SJCRH30 (cell line): ENCODE measurements around the gene HMG20B. TPM values are rescaled to one million over a fixed set of nuclear protein-coding genes. Genes with fewer than 3 reads are reported as not detected.
"Not testable (repeated sequence)": the region's sequence is repeated elsewhere in the genome, so short reads cannot be mapped to it uniquely, and the experiment has no call there.

Experiments
- DNase-seq, 2 experiments: peaks; one replicate each; pipeline ENCODE4 v3.0.0-alpha.2; 2015 to 2020
- H3K27ac ChIP-seq: fragments of 250-450 bp; sonication (Bioruptor Pico); 2 replicates; pipeline ENCODE4 v1.5.1; 2020; ENCODE audit warnings: mild to moderate bottlenecking, moderate library complexity
- H3K27me3 ChIP-seq: fragments of 250-450 bp; sonication (Bioruptor Pico); 2 replicates; pipeline ENCODE4 v1.5.1; 2020; ENCODE audit warnings: mild to moderate bottlenecking, moderate library complexity
- H3K36me3 ChIP-seq: fragments of 250-450 bp; sonication (Bioruptor Pico); 2 replicates; pipeline ENCODE4 v1.5.1; 2020; ENCODE audit warnings: mild to moderate bottlenecking, moderate library complexity
- H3K4me1 ChIP-seq: fragments of 250-450 bp; sonication (Bioruptor Pico); 2 replicates; pipeline ENCODE4 v1.5.1; 2020; ENCODE audit warnings: mild to moderate bottlenecking, moderate library complexity
- H3K4me3 ChIP-seq: fragments of 250-450 bp; sonication (Bioruptor Pico); 2 replicates; pipeline ENCODE4 v1.5.1; 2020; ENCODE audit warnings: mild to moderate bottlenecking, moderate library complexity
- H3K9me3 ChIP-seq: fragments of 250-450 bp; sonication (Bioruptor Pico); replicated peaks from 2 replicates; pipeline ENCODE4 v1.5.1; 2020; ENCODE audit warnings: mild to moderate bottlenecking, moderate library complexity
- total RNA-seq: library from RNA; depleted of rRNA; stranded (reverse); fragments of >200 nt; shearing (Covaris generic); gene quantifications from 2 replicates; pipeline ENCODE4 v1.2.3, GENCODE V29; 2014

The HMG20B gene
- total RNA-seq, 1 experiment from 2014 or later = 48.0 TPM

DNA sequence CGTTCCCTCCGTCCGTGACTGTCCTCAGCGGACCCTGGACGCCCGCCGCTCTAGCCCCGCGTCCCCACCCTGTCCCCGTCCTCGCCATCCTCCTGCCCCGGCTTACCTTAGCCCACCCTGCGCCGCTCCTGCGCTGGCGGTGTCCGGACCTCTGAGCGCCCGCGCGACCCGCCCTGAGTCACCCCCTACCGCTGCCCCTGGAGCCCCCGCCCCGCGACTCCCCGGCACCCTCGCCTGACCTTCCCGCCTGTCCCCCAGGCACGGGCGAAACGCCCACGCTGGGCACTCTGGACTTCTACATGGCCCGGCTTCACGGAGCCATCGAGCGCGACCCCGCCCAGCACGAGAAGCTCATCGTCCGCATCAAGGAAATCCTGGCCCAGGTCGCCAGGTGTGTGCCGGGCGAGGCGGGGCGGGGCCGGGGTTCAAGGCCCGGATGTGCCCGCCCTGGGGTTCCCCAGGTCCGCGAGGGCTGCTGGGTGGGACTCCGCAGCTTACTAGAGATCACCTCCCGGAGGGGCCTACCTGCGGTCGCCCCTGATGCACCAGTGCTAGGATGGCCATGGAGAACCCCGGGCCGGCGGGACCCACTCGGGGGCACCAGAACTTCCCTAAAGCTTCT, 5.1 kb downstream of the HMG20B start:
- H3K9me3 ChIP-seq = no peaks in the 10 kb centered on the region
- H3K36me3 ChIP-seq = peaks cover 23% of the 10 kb centered on the region
- H3K27me3 ChIP-seq = no peaks in the 10 kb centered on the region
- no peaks in the 10 kb centered on the region for H3K4me1 ChIP-seq
- H3K27ac ChIP-seq = no peak overlapping the region
- H3K4me3 ChIP-seq = no peak overlapping the region
- no peak for DNase-seq

DNA sequence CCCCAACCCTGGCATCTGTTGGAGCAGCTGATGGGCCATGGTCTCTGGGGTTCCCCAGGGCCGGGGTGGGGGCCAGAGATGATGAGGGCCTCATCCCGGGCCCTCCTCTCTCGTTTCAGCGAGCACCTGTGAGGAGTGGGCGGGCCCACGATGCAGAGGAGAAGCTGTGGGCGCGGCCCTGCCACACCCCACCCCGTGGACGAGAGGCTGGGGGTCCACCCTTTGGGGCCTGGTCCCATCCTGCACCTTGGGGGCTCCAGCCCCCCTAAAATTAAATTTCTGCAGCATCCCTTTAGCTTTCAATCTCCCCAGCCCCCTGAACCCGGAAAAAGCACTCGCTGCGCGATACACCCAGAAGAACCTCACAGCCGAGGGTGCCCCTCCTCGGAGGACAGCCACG, 5.6 kb downstream of the HMG20B start:
- Histone ChIP-seq H3K27me3 (no peaks in the 10 kb centered on the region), H3K36me3 (peaks cover 23% of the 10 kb centered on the region), H3K4me3 (no peak overlapping the region), H3K9me3 (no peaks in the 10 kb centered on the region), H3K27ac (no peak overlapping the region), H3K4me1 (no peaks in the 10 kb centered on the region)
- no peak for DNase-seq

DNA sequence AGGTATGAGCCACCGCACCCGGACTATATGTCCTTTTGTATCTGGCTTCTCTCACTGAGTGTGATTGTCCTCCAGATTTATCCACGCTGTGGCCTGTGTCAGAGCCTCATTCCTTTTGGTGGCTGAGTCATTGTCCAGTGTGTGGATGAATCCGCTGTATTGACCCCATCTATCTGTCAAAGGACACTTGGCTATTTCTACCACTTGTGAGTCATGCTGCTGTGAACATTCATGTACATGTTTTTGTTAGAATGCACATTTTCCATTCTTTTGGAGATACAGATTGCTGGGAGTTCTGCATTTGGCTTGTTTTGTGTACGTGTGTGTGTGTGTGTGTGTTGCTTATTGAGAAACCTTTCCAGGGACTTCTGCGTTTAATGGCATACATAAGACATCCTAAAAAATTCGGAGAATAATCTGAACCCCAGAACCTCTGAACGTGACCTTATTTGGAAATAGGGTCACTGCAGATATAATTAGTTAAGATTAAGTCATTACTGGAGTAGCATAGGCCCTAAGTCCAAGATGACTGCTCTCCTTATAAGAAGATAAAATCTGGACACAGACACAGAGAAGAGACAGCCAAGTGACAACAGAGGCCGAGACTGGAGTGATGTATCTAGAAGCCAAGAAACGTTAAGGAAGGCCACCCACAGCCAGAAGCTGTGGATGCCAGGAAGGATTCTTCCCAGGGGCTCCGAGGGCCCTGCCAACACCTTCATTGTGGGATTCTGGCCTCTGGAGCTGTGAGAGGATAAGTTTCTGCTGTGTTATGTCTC, 7.6 kb downstream of the HMG20B start:
- Histone ChIP-seq H3K27ac (no peak overlapping the region), H3K9me3 (no peaks in the 10 kb centered on the region), H3K4me1 (no peaks in the 10 kb centered on the region), H3K27me3 (no peaks in the 10 kb centered on the region), H3K36me3 (peaks cover 13% of the 10 kb centered on the region; the same call in 1 of the 2 replicates), H3K4me3 (no peak overlapping the region)
- no peak for DNase-seq

DNA sequence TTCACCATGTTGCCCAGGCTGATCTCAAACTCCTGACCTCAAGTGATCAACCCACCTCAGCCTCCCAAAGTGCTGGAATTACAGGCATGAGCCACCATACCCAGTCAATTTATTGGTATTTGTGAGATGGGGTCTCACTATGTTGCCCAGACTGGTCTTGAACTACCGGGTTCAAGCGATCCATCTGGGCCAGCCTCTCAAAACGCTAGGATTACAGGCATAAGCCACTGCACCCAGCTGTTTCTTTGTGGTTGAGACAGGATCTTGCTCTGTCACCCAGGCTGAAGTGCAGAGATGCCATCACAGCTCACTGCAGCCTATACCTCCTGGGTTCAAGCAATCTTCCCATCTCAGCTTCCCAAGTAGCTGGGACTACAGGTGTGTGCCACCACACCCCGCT, 9.0 kb downstream of the HMG20B start:
- peak in 1 of 2 experiments; percentile 26 for DNase-seq
- H3K9me3 ChIP-seq, H3K4me1 ChIP-seq, H3K4me3 ChIP-seq, H3K27me3 ChIP-seq, H3K27ac ChIP-seq, H3K36me3 ChIP-seq: not testable (repeated sequence)

DNA sequence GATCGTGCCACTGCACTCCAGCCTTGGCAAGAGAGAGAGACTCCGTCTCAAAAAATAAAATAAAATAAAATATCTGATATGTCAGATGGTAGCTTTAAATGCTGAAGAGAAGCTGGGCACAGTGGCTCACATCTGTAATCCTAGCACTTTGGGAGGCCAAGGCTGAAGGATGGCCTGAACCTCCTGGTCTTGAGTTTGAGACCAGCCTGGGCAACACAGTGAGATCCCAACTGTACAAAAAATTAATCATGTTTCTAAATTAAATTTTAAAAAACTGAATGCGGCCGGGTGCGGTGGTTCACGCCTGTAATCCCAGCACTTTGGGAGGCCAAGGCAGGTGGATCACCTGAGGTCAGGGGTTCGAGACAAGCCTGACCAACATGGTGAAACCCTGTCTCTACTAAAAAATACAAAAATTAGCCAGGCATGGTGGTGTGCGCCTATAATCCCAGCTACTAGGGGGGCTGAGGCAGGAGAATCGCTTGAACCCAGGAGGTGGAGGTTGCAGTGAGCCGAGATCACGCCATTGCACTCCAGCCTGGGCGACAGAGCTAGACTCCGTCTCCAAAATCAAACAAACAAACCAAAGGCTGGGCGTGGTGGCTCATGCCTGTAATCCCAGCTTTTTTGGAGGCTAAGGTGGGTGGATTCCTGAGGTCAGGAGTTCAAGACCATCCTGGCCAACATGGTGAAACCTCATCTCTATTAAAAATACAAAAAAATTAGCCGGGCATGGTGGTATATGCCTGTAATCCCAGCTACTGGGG, 11.5 kb downstream of the HMG20B start:
- not testable (repeated sequence) for DNase-seq, H3K27me3 ChIP-seq, H3K4me1 ChIP-seq, H3K36me3 ChIP-seq, H3K4me3 ChIP-seq, H3K9me3 ChIP-seq, H3K27ac ChIP-seq

DNA sequence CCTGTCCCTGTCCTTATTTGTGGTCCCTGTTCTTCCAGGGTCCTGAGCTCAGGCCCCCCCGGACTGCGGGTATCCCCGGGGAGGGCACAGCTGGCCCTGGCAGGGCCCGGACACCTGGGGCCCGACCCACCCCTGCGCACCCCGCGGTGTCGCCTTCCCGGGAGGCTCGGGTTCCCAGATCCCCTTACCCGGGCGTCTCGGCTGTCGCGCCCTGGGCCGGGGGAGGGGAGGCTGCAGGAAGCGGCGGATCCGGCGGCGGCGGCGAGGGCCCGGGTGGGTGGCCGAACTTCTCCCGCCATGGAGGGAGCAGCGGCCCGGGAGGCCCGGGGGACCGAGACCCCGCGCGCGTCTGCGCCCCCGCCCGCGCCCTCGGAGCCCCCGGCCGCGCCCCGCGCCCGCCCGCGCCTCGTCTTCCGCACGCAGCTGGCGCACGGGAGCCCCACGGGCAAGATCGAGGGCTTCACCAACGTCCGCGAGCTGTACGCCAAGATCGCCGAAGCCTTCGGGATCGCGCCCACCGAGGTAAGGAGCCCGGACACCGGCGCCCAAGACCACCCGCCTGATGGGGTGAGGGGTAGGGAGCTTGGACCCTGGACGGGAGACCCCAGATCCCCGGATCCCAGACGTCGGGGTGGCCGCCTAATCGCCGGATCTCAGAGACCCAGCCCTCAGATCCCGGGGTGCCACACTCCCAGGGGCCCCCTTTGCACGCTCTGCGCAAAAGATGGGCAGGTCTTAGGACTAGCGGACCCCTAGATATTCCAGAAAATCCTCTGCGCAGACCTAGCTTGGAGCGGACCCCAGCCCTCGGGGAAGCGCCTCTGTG, 12.8 kb downstream of the HMG20B start, which contains the start of gene GIPC3:
Gene GIPC3 (plus strand): TSS at position 178 of the 826 bp plus-strand sequence. CDS start 120 bp downstream, at position 298.
- no peaks in the 10 kb centered on the region for H3K36me3 ChIP-seq
- no peak within 1 kb of the TSS for H3K27ac ChIP-seq
- no peak within 1 kb of the TSS for H3K4me3 ChIP-seq
- H3K9me3 ChIP-seq = no peaks in the 10 kb centered on the region
- DNase-seq = no peak
- no peaks in the 10 kb centered on the region for H3K4me1 ChIP-seq
- H3K27me3 ChIP-seq = no peaks in the 10 kb centered on the region

DNA sequence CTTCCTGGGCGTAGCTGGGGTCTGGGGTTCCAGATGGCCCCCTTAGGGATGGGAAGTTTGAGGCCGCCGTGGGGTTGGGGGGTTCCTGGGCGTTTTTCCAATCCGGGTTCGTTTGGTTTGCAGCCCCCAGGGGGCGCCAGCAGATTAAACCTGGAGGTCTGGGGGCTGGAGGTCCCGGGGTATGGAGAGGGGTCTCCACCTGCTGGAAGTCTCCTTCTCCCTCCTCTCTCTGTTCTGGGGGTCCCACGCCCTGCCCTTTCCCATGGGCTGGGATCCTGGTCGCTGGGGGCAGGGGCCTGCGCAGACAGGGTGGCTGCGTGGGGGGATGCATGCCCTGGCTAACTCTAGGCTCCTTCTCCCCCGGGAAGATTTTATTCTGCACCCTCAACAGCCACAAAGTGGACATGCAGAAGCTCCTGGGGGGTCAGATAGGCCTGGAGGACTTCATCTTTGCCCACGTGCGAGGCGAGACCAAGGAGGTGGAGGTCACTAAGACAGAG, 13.4 kb downstream of the HMG20B start:
- peak in 1 of 2 experiments; percentile 38 for DNase-seq
- Histone ChIP-seq H3K27me3 (no peaks in the 10 kb centered on the region), H3K9me3 (no peaks in the 10 kb centered on the region), H3K4me3 (no peak overlapping the region), H3K27ac (no peak overlapping the region), H3K36me3 (no peaks in the 10 kb centered on the region), H3K4me1 (no peaks in the 10 kb centered on the region)

DNA sequence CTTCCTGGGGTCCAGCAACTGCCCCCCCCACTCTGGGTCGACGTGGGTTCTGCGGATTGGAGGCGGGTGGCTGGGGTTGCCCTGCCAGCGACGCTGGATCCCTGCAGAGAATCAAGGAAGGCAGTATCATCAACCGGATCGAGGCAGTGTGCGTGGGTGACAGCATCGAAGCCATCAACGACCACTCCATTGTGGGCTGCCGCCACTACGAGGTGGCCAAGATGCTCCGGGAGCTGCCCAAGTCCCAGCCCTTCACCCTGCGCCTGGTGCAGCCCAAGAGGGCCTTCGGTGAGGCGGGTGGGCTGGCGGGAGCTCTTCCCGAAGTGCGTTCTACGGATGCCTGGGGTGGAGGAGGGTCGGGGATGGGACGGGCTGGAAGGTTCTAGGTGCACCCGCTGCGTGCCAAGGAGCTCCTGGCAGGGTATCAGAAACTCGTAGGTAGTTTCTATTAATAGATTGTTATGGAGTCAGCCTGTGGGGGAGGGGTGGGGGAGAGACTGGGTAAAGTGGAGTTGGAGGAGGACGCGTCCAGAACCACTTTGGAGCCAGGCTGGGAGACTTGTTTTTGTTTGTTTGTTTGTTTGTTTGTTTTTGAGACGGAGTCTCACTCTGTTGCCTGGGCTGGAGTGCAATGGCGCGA, 14.1 kb downstream of the HMG20B start:
- Histone ChIP-seq H3K36me3 (no peaks in the 10 kb centered on the region), H3K4me3 (no peak overlapping the region), H3K27ac (no peak overlapping the region), H3K27me3 (no peaks in the 10 kb centered on the region), H3K4me1 (no peaks in the 10 kb centered on the region), H3K9me3 (no peaks in the 10 kb centered on the region)
- no peak for DNase-seq

DNA sequence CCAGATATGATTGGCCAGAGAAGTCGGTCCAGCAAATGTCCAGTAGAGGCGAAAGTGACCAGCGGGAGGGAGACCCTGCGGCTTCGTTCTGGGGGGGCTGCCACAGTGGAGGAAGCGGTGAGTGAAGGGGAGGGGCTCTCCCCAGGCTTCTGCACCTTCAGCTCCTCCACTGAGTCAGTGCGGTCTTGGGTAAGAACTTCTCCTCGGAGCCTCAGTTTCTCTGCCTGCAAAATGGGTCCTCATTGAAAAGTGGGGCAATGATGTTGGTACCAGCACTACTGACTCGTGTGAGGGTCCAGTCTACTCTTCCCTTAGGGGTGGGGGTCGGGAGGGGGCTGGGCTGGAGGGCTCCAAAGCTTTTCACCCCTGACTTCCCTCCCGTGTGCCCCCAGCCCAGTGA, 16.7 kb downstream of the HMG20B start:
- no peaks in the 10 kb centered on the region for H3K9me3 ChIP-seq

DNA sequence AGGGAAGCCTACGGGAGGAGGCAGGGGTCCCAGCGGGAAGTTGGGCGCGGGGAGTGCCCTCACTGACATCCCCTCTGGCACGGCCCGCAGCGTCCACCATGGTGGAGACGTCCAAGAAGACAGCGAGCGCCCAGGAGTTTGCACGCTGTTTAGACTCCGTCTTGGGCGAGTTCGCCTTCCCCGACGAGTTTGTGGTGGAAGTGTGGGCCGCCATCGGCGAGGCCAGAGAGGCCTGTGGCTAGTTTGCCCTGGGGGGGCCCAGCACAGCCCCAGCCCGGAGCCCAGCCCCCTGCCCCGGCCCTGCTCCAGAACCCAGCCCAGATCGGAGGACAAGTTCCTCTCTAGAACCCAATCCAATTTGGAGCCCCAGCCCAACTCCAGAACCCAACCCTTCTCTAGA, 17.2 kb downstream of the HMG20B start:
- Histone ChIP-seq H3K4me1 (no peaks in the 10 kb centered on the region), H3K4me3 (no peak overlapping the region), H3K27me3 (no peaks in the 10 kb centered on the region), H3K36me3 (no peaks in the 10 kb centered on the region), H3K9me3 (no peaks in the 10 kb centered on the region), H3K27ac (no peak overlapping the region)
- DNase-seq = no peak

More for the DNA sequence above, 16.7 kb downstream of the HMG20B start:
- Histone ChIP-seq H3K27me3 (no peaks in the 10 kb centered on the region), H3K27ac (no peak overlapping the region), H3K36me3 (no peaks in the 10 kb centered on the region), H3K4me3 (no peak overlapping the region), H3K4me1 (no peaks in the 10 kb centered on the region)
- DNase-seq = no peak

DNA sequence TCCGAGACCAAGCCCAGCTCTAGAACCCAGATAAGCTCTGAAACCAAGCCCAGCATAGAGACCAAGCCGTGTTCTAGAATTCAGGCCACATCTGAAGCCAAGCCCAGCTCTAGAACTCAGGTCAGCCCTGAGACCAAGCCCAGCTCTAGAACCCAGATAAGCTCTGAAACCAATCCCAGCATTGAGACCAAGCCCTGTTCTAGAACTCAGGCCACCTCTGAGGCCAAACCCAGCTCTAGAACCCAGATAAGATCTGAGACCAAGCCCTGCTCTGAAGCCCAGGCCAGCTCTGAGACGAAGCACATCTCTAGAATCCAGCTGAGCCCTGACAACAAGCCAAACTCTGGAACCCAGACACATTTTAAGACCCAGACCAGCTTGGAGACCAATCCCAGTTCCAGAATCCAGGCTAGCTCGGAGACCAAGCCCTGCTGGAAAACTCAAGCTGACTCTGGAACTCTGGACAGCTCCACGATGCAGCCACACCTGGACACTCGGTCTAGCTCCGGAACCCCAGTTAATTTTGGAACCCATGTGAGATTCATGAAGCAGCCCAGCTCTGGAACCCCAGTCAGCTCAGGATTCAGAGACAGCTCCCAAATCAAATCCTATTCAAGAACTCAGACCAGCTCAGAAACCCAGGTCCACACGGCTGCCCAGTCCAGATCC, 18.4 kb downstream of the HMG20B start:
- Histone ChIP-seq H3K4me3 (no peak overlapping the region), H3K4me1 (no peaks in the 10 kb centered on the region)
- DNase-seq = no peak

DNA sequence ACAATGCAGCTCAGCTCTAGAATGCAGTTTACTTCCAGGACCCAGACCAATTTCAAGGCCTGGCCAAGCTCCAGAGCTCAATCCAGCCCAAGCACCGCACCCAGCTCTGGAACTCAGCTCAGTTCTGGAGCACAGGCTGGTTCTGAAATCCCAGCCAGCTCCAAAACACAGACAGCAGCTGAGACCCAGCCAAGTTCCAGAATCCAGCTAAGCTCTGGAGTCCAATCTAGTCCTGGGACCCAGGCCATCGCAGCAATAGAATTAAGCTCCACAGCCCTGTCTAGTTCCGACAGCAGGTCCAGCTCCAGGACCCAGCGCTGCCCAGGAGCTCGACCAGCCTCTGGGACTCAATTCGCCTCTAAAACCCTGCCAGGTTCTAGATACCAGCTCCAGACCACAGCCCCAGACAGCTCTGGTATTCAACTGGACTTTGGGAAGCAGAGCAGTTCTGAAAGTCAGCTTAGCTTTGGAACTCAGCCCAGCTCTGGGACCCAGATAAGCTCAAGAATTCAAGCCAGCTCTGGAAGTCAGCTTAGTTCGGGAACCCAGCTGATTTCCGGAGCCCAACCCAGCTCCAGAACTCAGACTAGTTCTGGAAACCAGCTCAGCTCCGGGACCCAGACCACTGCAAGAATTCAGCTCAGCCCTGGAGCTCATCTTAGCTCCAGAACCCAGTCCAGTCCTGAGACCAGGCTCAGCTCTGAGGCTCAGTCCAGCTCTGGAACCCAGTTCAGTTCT, 19.3 kb downstream of the HMG20B start:
- no peaks in the 10 kb centered on the region for H3K9me3 ChIP-seq
- no peaks in the 10 kb centered on the region for H3K27me3 ChIP-seq
- H3K27ac ChIP-seq = no peak overlapping the region
- H3K36me3 ChIP-seq = no peaks in the 10 kb centered on the region
- no peaks in the 10 kb centered on the region for H3K4me1 ChIP-seq
- DNase-seq = no peak
- no peak overlapping the region for H3K4me3 ChIP-seq

More for the DNA sequence above, 18.4 kb downstream of the HMG20B start:
- Histone ChIP-seq H3K36me3 (no peaks in the 10 kb centered on the region), H3K27ac (no peak overlapping the region), H3K27me3 (no peaks in the 10 kb centered on the region), H3K9me3 (no peaks in the 10 kb centered on the region)

DNA sequence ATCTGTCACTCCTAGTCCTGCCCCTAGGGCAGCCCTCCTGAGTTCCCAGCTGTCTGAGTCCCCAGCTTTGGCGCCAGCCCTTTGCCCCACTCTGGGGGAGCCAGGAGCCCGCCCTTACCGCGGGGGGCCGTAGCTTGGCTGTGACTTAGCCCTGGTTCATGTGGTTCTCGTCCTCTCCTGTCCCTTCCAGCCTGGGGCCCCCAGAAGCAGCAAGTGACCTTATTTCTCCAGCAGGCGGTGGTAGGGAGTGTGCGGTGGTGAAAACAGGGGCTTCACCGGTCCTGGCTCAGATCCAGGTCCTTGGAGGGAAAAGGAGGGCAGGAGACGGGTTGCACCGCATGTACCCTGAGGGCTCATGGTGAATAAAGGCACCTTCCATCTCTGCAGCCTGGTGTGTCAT, 20.4 kb downstream of the HMG20B start:
- DNase-seq = no peak
- Histone ChIP-seq H3K4me3 (no peak overlapping the region), H3K27ac (no peak overlapping the region), H3K4me1 (no peaks in the 10 kb centered on the region), H3K9me3 (no peaks in the 10 kb centered on the region), H3K27me3 (no peaks in the 10 kb centered on the region), H3K36me3 (no peaks in the 10 kb centered on the region)
